Astrocyte (in vitro differentiated cells and primary cell): ENCODE measurements around the gene ULK4.

ENCODE experiments used
- EZH2 ChIP-seq: IDR thresholded peaks from 2 replicates; pipeline ENCODE4 v1.6.1; 2012; ENCODE audit warnings: mild to moderate bottlenecking, low read length, inconsistent platforms; ENCODE audit not compliant: insufficient read depth
- TF ChIP-seq, protein P1 (sequence below): IDR thresholded peaks from 2 replicates; pipeline ENCODE4 v1.5.1; 2011; ENCODE audit warnings: low read depth, mild to moderate bottlenecking, inconsistent platforms, low read length, moderate library complexity; ENCODE audit not compliant: insufficient read depth

DNA sequence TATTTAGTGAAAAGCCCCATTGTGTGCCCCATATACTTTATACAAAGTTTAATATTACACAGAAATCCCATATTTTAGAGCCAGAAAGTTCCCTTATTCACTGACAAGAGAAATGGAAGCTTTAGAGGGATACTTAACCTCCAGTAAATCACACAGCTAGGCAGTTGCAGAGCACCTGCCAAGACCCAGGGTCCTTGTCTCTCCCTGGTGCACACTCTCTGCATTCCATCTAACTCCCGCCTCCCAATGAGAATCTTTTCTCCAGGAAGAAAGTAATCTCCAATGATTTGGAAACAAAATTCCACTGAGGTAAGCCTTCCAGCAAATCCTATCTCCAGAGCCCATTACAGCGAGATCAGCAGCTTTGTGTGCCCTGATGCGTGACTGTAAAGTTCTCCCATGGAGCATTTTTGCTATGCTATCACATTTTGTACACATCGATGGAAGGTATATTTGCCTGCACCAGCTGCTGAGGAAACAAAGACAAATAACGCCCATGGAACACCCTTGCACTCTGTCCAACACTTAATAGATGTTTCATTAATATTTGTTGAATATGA lies 41.4 kb downstream of the ULK4 start:
- TF ChIP-seq, protein P1, sequence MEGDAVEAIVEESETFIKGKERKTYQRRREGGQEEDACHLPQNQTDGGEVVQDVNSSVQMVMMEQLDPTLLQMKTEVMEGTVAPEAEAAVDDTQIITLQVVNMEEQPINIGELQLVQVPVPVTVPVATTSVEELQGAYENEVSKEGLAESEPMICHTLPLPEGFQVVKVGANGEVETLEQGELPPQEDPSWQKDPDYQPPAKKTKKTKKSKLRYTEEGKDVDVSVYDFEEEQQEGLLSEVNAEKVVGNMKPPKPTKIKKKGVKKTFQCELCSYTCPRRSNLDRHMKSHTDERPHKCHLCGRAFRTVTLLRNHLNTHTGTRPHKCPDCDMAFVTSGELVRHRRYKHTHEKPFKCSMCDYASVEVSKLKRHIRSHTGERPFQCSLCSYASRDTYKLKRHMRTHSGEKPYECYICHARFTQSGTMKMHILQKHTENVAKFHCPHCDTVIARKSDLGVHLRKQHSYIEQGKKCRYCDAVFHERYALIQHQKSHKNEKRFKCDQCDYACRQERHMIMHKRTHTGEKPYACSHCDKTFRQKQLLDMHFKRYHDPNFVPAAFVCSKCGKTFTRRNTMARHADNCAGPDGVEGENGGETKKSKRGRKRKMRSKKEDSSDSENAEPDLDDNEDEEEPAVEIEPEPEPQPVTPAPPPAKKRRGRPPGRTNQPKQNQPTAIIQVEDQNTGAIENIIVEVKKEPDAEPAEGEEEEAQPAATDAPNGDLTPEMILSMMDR, result no peak
- no peak for TF ChIP-seq EZH2
